Tibial nerve (tissue), 4 donors: Measurements from ENCODE around the gene TMEM238. TPM values are rescaled to one million over a fixed set of nuclear protein-coding genes. Genes with fewer than 3 reads are reported as not detected.

Experiments used
- DNase-seq, 2 donors: peaks; one replicate each; pipeline ENCODE4 v3.0.0-alpha.2; 2019; ENCODE audit warnings: low spot score in 2 of 2
- H3K27ac ChIP-seq, 4 donors: fragments of 200-600 bp; sonication (generic) in 3 of 4; one replicate each; pipeline ENCODE4 v1.5.1; 2017 to 2019; ENCODE audit warnings: mild to moderate bottlenecking in 1 of 4
- H3K27me3 ChIP-seq, 2 donors: fragments of 200-600 bp; sonication (generic) in 1 of 2; one replicate each; pipeline versions ENCODE4 v1.5.1 to v1.6.0; 2017 to 2019
- H3K36me3 ChIP-seq, 3 donors: fragments of 200-600 bp; sonication (generic); one replicate each; pipeline ENCODE4 v1.5.1; 2018 to 2019
- H3K4me1 ChIP-seq, 4 donors: fragments of 200-600 bp; sonication (generic) in 3 of 4; one replicate each; pipeline ENCODE4 v1.5.1; 2017 to 2019
- H3K4me3 ChIP-seq, 4 donors: fragments of 200-600 bp; sonication (generic) in 3 of 4; one replicate each; pipeline ENCODE4 v1.5.1; 2017 to 2019; ENCODE audit warnings: mild to moderate bottlenecking in 1 of 4, moderate library complexity in 1 of 4
- H3K9me3 ChIP-seq, 4 donors: fragments of 200-600 bp; sonication (generic) in 3 of 4; one replicate each; pipeline ENCODE4 v1.5.1; 2017 to 2019
- CTCF ChIP-seq, 5 experiments: fragments of 200-600 bp in 3 of 5; fragments of 450-650 bp in 2 of 5; sonication (generic) in 3 of 5; IDR thresholded peaks; one replicate each; pipeline ENCODE4 v1.5.1; 2016 to 2019; ENCODE audit warnings: antibody characterized with exemption in 5 of 5, mild to moderate bottlenecking in 3 of 5, moderate library complexity in 2 of 5
- EP300 ChIP-seq, 2 donors: sonication (generic); formaldehyde crosslinking; IDR thresholded peaks; one replicate each; pipeline ENCODE4 v1.6.1; 2017; ENCODE audit warnings: antibody characterized with exemption in 2 of 2, mild to moderate bottlenecking in 1 of 2
- POLR2A ChIP-seq, 2 donors: fragments of 450-650 bp; IDR thresholded peaks; one replicate each; pipeline ENCODE4 v1.6.1; 2017; ENCODE audit warnings: antibody characterized with exemption in 2 of 2, mild to moderate bottlenecking in 2 of 2, moderate library complexity in 2 of 2
- WGBS, 2 donors: methylation state at CpG; one replicate each; pipeline ENCODE4 v1.1.5; 2018; 5-methylcytosine and 5-hydroxymethylcytosine counted together
- total RNA-seq, 4 donors: library from RNA; depleted of rRNA; stranded (reverse); fragments of >200 nt; gene quantifications; one replicate each; pipeline ENCODE4 v1.1.0, GENCODE V29; 2016

The TMEM238 gene, protein sequence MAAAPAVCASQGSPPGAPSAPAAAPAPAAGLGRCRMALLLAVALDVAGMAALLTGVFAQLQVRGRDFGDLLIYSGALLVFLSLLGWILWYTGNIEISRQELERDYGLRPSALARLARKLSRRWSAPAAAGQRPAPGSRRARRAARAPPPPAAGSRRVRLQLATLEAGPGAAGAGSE
- total RNA-seq: 1 to 10 TPM in 2 of 4 donors, under 1 TPM in 2; 0.63 to 7.5 (median 2.6) TPM

- H3K4me1 ChIP-seq: peaks cover 0 to 49% (median 37%) of the 10 kb centered on the region in 4 donors
- WGBS, 2 donors: 28 to 31% methylated on average over 25 to 27 of the region's 72 CpGs
Measured at GRCh38 chr19:55384131-55384919, at the start of gene TMEM238. TSS of gene TMEM238 (minus strand) at chr19:55384292. CDS start at chr19:55384259, 33 bp downstream.

GRCh38 chr19:55433292-55433691 lies 49.2 kb upstream of the TMEM238 start:
- WGBS, 2 donors: no CpG with 5 or more reads among the region's 48 CpGs
- no peak for TF ChIP-seq EP300 (IDR thresholded peaks at IDR 0.05)
- TF ChIP-seq CTCF (IDR thresholded peaks at IDR 0.05): no peak
- TF ChIP-seq POLR2A (IDR thresholded peaks at IDR 0.05): no peak
- H3K27ac ChIP-seq: no peak overlapping the region
- H3K9me3 ChIP-seq: no peaks in the 10 kb centered on the region
- no peak for DNase-seq
- peaks cover 0 to 27% (median 0%) of the 10 kb centered on the region in 3 donors for H3K36me3 ChIP-seq
- peaks cover 0 to 21% (median 0%) of the 10 kb centered on the region in 4 donors for H3K4me1 ChIP-seq
- no peak overlapping the region for H3K4me3 ChIP-seq
- peaks cover 0 to 67% of the 10 kb centered on the region in 2 donors for H3K27me3 ChIP-seq

More at GRCh38 chr19:55384131-55384919, at the start of gene TMEM238:
- no peaks in the 10 kb centered on the region for H3K9me3 ChIP-seq
- H3K4me3 ChIP-seq: peak within 1 kb of the TSS; percentile 69 to 95 (median 92)
- H3K27ac ChIP-seq: peak within 1 kb of the TSS; percentile 79 to 97 (median 92)
- peaks cover 0 to 25% (median 12%) of the 10 kb centered on the region in 3 donors for H3K36me3 ChIP-seq
- DNase-seq: peak in 1 of 2 donors; percentile 14
- no peak for TF ChIP-seq POLR2A (IDR thresholded peaks at IDR 0.05)
- no peaks in the 10 kb centered on the region for H3K27me3 ChIP-seq

GRCh38 chr19:55432241-55432959 lies 48.3 kb upstream of the TMEM238 start:
- Histone ChIP-seq H3K27ac (no peak overlapping the region), H3K4me3 (no peak overlapping the region), H3K4me1 (peaks cover 0 to 27% (median 2%) of the 10 kb centered on the region in 4 donors), H3K36me3 (peaks cover 0 to 27% (median 0%) of the 10 kb centered on the region in 3 donors), H3K9me3 (no peaks in the 10 kb centered on the region), H3K27me3 (peaks cover 0 to 63% of the 10 kb centered on the region in 2 donors)
- TF ChIP-seq POLR2A (IDR thresholded peaks at IDR 0.05) (no peak), CTCF (IDR thresholded peaks at IDR 0.05) (no peak), EP300 (IDR thresholded peaks at IDR 0.05) (no peak)
- WGBS, 2 donors: 85% methylated on average over 14 of the region's 14 CpGs
- DNase-seq: no peak

DNA sequence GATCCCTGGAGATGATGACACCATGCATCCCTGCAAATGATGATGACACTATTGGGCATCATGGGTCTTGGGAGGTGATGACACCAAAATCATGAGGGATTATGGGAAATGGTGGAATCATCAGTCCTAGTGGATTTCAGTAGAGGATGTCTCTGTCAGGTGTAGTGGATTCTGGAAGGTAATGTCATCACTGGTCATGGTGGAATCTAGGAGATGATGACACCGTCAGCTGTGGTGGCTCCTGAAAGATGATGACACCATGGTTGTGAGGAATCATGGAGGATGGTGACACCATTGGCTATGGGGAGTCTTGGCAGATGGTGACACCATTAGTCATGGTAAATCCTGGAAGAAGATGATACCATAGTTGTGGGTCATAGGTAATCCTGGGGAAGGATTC lies 47.1 kb upstream of the TMEM238 start:
- TF ChIP-seq CTCF (IDR thresholded peaks at IDR 0.05): no peak
- TF ChIP-seq EP300 (IDR thresholded peaks at IDR 0.05): no peak
- no peak for TF ChIP-seq POLR2A (IDR thresholded peaks at IDR 0.05)
- H3K27ac ChIP-seq: no peak overlapping the region
- H3K27me3 ChIP-seq: peaks cover 0 to 61% of the 10 kb centered on the region in 2 donors
- peaks cover 0 to 33% (median 7%) of the 10 kb centered on the region in 4 donors for H3K4me1 ChIP-seq
- no peak for DNase-seq
- H3K36me3 ChIP-seq: peaks cover 0 to 27% (median 0%) of the 10 kb centered on the region in 3 donors
- no peaks in the 10 kb centered on the region for H3K9me3 ChIP-seq
- 91 to 92% methylated on average over 1 of the region's 1 CpG for whole genome bisulfite sequencing, 2 donors
- no peak overlapping the region for H3K4me3 ChIP-seq

DNA sequence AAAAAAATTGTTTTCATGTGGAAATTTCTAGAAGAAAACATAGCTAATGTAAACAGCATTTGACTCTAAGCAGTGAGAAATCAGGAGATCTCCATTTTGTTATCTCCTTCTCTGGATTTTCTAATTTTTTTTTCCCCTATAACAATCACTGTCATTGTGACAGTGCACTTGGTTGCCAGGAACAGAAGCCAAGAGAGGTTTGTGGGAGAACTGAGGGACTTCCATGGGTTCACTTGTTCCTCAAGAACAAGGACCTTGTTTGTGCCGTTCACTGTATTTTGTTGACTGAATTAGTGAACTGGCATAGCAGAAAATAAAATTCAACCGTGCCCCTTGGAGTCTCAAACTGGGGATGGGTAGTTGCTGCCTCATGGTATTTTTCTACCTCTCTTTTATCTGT lies 42.0 kb upstream of the TMEM238 start:
- 26 to 41% methylated on average over 2 of the region's 2 CpGs for WGBS, 2 donors

More for the DNA sequence above, 42.0 kb upstream of the TMEM238 start:
- TF ChIP-seq EP300 (IDR thresholded peaks at IDR 0.05): peak; percentile 80 to 85
- no peak for TF ChIP-seq POLR2A (IDR thresholded peaks at IDR 0.05)
- peak in 1 of 5 experiments; percentile 10 for TF ChIP-seq CTCF (IDR thresholded peaks at IDR 0.05)
- no peaks in the 10 kb centered on the region for H3K9me3 ChIP-seq
- peak overlapping the region; percentile 69 to 92 (median 82) for H3K27ac ChIP-seq
- H3K27me3 ChIP-seq: peaks cover 0 to 49% of the 10 kb centered on the region in 2 donors
- no peak for DNase-seq
- H3K4me3 ChIP-seq: peak overlapping the region in 1 of 4 donors; percentile 25
- H3K4me1 ChIP-seq: peaks cover 0 to 39% (median 11%) of the 10 kb centered on the region in 4 donors
- H3K36me3 ChIP-seq: peaks cover 0 to 11% (median 0%) of the 10 kb centered on the region in 3 donors
